MCF 10A (cell line): ENCODE data around the gene GJB4. TPM values are rescaled to one million over a fixed set of nuclear protein-coding genes. Genes with fewer than 3 reads are reported as not detected.

Experiments
- BruUV-seq: library from RNA; stranded (reverse); fragments of 400-500 nt; replicated peaks from 2 replicates; lab custom pipeline; 2021; lab: Mats Ljungman, UMichigan
- CTCF ChIA-PET: fragments of 300-600 bp; sonication (Branson Sonifier 250); formaldehyde crosslinking; extraction: SDS; loops from one replicate; lab custom pipeline; 2021; ENCODE audit warnings: antibody characterized with exemption, inconsistent platforms; lab: Yijun Ruan, JAX
- POLR2A ChIA-PET: fragments of 300-600, 350-650 bp; sonication (Branson Sonifier 250); formaldehyde crosslinking; extraction: SDS; loops from one replicate; lab custom pipeline; 2020; ENCODE audit warnings: antibody characterized with exemption, inconsistent platforms; lab: Yijun Ruan, JAX
- DNase-seq: peaks from one replicate; pipeline ENCODE4 v3.0.0-alpha.2; 2018; ENCODE audit not compliant: unreplicated experiment
- H3K27ac Mint-ChIP-seq: one replicate; pipeline ENCODE4 v1.8.0; 2022; ENCODE audit warnings: mild to moderate bottlenecking, low read depth, mixed read lengths; ENCODE audit not compliant: unreplicated experiment
- H3K27me3 Mint-ChIP-seq: one replicate; pipeline ENCODE4 v1.8.0; 2022; ENCODE audit warnings: mixed read lengths; ENCODE audit not compliant: insufficient read depth, unreplicated experiment
- H3K36me3 Mint-ChIP-seq: one replicate; pipeline ENCODE4 v1.8.0; 2022; ENCODE audit warnings: mild to moderate bottlenecking, moderate library complexity, mixed read lengths; ENCODE audit not compliant: insufficient read depth, unreplicated experiment
- H3K4me1 Mint-ChIP-seq: one replicate; pipeline ENCODE4 v1.8.0; 2022; ENCODE audit warnings: mixed read lengths; ENCODE audit not compliant: insufficient read depth, unreplicated experiment
- H3K4me3 Mint-ChIP-seq: one replicate; pipeline ENCODE4 v1.8.0; 2022; ENCODE audit warnings: mild to moderate bottlenecking, moderate library complexity, mixed read lengths; ENCODE audit not compliant: unreplicated experiment
- H3K9me3 Mint-ChIP-seq: one replicate; pipeline ENCODE4 v1.8.0; 2022; ENCODE audit warnings: mixed read lengths; ENCODE audit not compliant: unreplicated experiment
- CTCF ChIP-seq: fragments of 200-600 bp; IDR thresholded peaks from one replicate; pipeline ENCODE4 v1.8.0; 2022; ENCODE audit warnings: antibody characterized with exemption, mild to moderate bottlenecking; ENCODE audit not compliant: unreplicated experiment
- intact Hi-C: fragments of 100-400 bp; cut with micrococcal nuclease; formaldehyde crosslinking; loops from 2 replicates; pipeline ENCODE4 v1.14.1; 2022
- total RNA-seq: library from RNA; stranded (reverse); gene quantifications from 2 replicates; pipeline ENCODE4 v1.2.3, GENCODE V29; 2022

Gene GJB4
- total RNA-seq, 1 experiment from 2014 or later = 0.28 TPM

GRCh38 chr1:34712007-34712688, 47.4 kb upstream of the GJB4 start:
- no peak for DNase-seq
- no TSS peak for BruUV-seq
- POLR2A ChIA-PET = interaction anchor here (0.8 kb wide), 1 partner anchor 9 kb away, joined by 3 read pairs; no protein-coding TSS in a partner anchor
- intact Hi-C loops = no loop called here
- H3K4me3 Mint-ChIP-seq = no peak overlapping the region
- no peaks in the 10 kb centered on the region for H3K9me3 Mint-ChIP-seq
- no peaks in the 10 kb centered on the region for H3K36me3 Mint-ChIP-seq
- no peaks in the 10 kb centered on the region for H3K4me1 Mint-ChIP-seq
- H3K27me3 Mint-ChIP-seq = peaks cover 29% of the 10 kb centered on the region
- TF ChIP-seq CTCF = no peak
- CTCF ChIA-PET = interaction anchor here (0.6 to 0.8 kb wide), 3 partner anchors 11 to 120 kb away, joined by 3 to 5 read pairs (median 4); no protein-coding TSS in a partner anchor
- no peak overlapping the region for H3K27ac Mint-ChIP-seq

GRCh38 chr1:34713443-34713842, 46.1 kb upstream of the GJB4 start:
- no TSS peak for BruUV-seq
- ChIA-PET POLR2A (no interaction called here), CTCF (interaction anchor here (1.2 to 3.6 kb wide), 2 partner anchors 30 to 31 kb away, joined by 4 to 15 read pairs; no protein-coding TSS in a partner anchor)
- no peak overlapping the region for H3K4me3 Mint-ChIP-seq
- no peaks in the 10 kb centered on the region for H3K36me3 Mint-ChIP-seq
- TF ChIP-seq CTCF = no peak
- no peaks in the 10 kb centered on the region for H3K9me3 Mint-ChIP-seq
- intact Hi-C loops = no loop called here
- H3K27me3 Mint-ChIP-seq = peaks cover 23% of the 10 kb centered on the region
- no peak for DNase-seq
- no peaks in the 10 kb centered on the region for H3K4me1 Mint-ChIP-seq
- no peak overlapping the region for H3K27ac Mint-ChIP-seq

- TF ChIP-seq CTCF = no peak
- intact Hi-C loops = no loop called here
- Mint-ChIP-seq H3K27ac (no peak overlapping the region), H3K4me1 (no peaks in the 10 kb centered on the region), H3K4me3 (no peak overlapping the region), H3K9me3 (no peaks in the 10 kb centered on the region), H3K36me3 (no peaks in the 10 kb centered on the region), H3K27me3 (peaks cover 17% of the 10 kb centered on the region)
- CTCF ChIA-PET = interaction anchor here (0.8 to 3.6 kb wide), 3 partner anchors 24 to 1081 kb away, joined by 3 to 15 read pairs (median 4); no protein-coding TSS in a partner anchor
- POLR2A ChIA-PET = no interaction called here
- DNase-seq = no peak
- BruUV-seq = no TSS peak
These were observed 45.2 kb upstream of the GJB4 start for GRCh38 chr1:34714386-34714785.

- no peak for TF ChIP-seq CTCF
- Mint-ChIP-seq H3K36me3 (no peaks in the 10 kb centered on the region), H3K4me3 (no peak overlapping the region), H3K4me1 (no peaks in the 10 kb centered on the region), H3K9me3 (no peaks in the 10 kb centered on the region), H3K27me3 (peaks cover 17% of the 10 kb centered on the region), H3K27ac (no peak overlapping the region)
- BruUV-seq = no TSS peak
- intact Hi-C loops = no loop called here
- no peak for DNase-seq
- ChIA-PET CTCF (interaction anchor here (0.8 to 3.6 kb wide), 3 partner anchors 23 to 1082 kb away, joined by 3 to 15 read pairs (median 4); no protein-coding TSS in a partner anchor), POLR2A (no interaction called here)
These were observed 44.4 kb upstream of the GJB4 start for GRCh38 chr1:34715139-34715538.
